AG04450 (cell line): ENCODE data around the gene TMEM130. TPM values are rescaled to one million over a fixed set of nuclear protein-coding genes. Genes with fewer than 3 reads are reported as not detected.

Experiments used
- CTCF ChIA-PET: fragments of 300-600, 350-600 bp; formaldehyde crosslinking; extraction: SDS; loops from one replicate; lab custom pipeline; 2022; ENCODE audit warnings: antibody characterized with exemption, inconsistent platforms; lab: Charles Lee
- POLR2A ChIA-PET: fragments of 350-600 bp; formaldehyde crosslinking; extraction: SDS; loops from one replicate; lab custom pipeline; 2021; ENCODE audit warnings: antibody characterized with exemption, inconsistent platforms; lab: Yijun Ruan, JAX
- DNase-seq: peaks from one replicate; pipeline ENCODE4 v3.0.0-alpha.2; 2011; ENCODE audit warnings: low read depth, low spot score
- H3K27ac ChIP-seq: one replicate; pipeline ENCODE4 v1.5.1; 2012; ENCODE audit warnings: low read depth, low read length, control low read depth
- H3K27me3 ChIP-seq: one replicate; pipeline ENCODE4 v1.6.0; 2012; ENCODE audit warnings: low read length; ENCODE audit not compliant: control insufficient read depth, insufficient read depth
- H3K4me3 ChIP-seq: 2 replicates; pipeline ENCODE4 v1.5.1; 2011; ENCODE audit warnings: mild to moderate bottlenecking, low read depth, low read length, control low read depth
- H3K9me3 ChIP-seq: 2 replicates; pipeline ENCODE4 v1.5.1; 2012; ENCODE audit warnings: low read length; ENCODE audit not compliant: control insufficient read depth, insufficient read depth
- polyA plus RNA-seq: library from polyadenylated mRNA; depleted of rRNA; stranded (reverse); fragments of >200 nt; gene quantifications from 2 replicates; pipeline ENCODE4 v1.2.3, GENCODE V29; 2011
- TF ChIP-seq, protein P1 (sequence below): IDR thresholded peaks from 2 replicates; pipeline ENCODE4 v1.5.1; 2011; ENCODE audit warnings: low read depth, low read length, control low read depth, inconsistent platforms

TMEM130 gene
- polyA plus RNA-seq, 1 experiment = 7.0 TPM

DNA sequence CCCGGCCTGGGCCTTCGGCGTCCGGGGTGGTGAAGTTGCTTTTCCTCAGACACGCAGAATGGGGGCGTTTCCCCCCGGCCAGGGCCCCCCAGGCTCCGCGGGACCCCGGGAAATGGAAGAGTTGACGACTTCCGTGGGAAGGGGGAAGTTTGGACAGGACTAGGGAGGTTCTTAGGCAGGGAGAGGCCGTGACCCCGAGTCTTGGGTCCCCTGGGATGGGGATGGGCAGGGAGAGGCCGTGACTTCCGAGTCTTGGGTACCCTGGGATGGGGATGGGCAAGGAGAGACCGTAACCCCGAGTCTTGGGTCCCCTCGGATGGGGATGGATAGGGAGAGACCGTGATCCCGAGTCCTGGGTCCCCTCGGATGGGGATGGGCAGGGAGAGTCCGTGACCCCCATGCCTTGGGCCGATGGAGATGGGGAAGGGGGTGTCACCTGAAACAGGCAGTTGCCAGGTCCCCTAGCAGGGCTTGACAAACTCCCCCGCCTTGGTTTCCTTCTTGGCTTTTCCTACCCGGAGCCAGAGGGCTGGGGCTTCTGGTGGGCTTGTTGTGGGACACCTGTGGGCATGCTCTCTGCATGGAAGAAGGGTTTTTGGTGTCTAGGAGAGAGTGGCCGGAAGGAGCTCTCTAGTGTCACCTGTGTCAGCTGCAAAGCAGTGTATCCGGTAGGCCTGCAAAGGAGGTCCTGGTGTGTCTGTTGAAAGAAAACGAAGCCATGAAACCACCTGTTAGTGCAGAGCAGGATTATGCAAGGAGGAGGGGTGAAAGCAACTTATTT lies 9.6 kb upstream of the TMEM130 start:
- Histone ChIP-seq H3K4me3 (peak overlapping the region; percentile 94), H3K27ac (peak overlapping the region; percentile 31), H3K27me3 (no peaks in the 10 kb centered on the region), H3K9me3 (no peaks in the 10 kb centered on the region)
- TF ChIP-seq, protein P1, sequence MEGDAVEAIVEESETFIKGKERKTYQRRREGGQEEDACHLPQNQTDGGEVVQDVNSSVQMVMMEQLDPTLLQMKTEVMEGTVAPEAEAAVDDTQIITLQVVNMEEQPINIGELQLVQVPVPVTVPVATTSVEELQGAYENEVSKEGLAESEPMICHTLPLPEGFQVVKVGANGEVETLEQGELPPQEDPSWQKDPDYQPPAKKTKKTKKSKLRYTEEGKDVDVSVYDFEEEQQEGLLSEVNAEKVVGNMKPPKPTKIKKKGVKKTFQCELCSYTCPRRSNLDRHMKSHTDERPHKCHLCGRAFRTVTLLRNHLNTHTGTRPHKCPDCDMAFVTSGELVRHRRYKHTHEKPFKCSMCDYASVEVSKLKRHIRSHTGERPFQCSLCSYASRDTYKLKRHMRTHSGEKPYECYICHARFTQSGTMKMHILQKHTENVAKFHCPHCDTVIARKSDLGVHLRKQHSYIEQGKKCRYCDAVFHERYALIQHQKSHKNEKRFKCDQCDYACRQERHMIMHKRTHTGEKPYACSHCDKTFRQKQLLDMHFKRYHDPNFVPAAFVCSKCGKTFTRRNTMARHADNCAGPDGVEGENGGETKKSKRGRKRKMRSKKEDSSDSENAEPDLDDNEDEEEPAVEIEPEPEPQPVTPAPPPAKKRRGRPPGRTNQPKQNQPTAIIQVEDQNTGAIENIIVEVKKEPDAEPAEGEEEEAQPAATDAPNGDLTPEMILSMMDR = no peak; the same call in 1 of the 2 replicates
- ChIA-PET CTCF (interaction anchor here (0.6 to 2.0 kb wide), 13 partner anchors 7 to 681 kb away, joined by 3 to 10 read pairs (median 5); no protein-coding TSS in a partner anchor), POLR2A (interaction anchor here (0.6 to 1.9 kb wide), 4 partner anchors 9 to 473 kb away, joined by 3 to 7 read pairs (median 3); no protein-coding TSS in a partner anchor)
- no peak for DNase-seq

DNA sequence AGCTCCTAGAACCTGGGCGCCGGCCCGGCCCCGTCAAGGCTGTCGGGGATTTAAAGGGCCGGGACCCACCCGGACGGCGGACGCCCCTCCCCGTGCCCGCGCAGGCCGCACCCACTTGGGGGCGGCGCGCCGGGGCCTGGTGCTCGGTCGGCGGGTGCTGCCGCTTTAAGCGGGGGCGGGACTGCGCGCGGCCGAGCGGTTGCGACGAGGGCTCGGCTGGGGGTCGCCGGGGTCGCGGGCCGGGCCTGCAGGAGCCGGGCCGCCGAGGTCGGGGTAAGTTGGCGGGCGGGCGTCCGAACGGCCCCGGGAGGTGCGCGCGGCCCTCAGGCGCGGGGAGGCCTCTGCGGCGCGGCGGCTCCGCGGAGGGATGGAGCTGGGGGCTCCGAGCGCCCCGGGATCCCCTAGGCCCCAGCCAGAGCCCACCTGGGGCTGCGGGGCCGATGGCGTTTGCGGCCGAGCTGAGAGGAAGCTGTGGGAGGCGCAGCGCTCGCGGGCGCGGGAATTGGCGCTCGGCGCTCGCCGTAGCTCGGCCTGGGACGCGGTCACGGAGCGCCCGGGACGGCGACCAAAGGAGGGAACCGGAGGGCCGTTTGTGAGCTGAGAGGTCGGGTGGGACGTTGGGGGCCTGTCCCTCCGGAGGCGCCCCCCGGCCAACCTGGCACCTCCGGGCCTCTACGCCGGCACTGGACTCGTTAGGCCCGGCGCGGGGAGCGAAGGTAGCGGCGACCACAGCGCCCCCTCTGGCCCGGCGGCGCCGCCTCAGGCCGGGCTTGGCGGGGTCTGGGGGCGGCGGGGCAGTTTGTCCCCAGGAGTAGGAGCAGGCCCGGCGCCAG lies 8.8 kb upstream of the TMEM130 start, which contains the start of gene TRRAP:
TSS of gene TRRAP (plus strand) at position 168 of the 833 bp plus-strand sequence. CDS start 2,619 bp downstream, outside the sequence.
- ChIA-PET POLR2A (interaction anchor here (0.6 to 1.9 kb wide), 5 partner anchors 8 to 524 kb away, joined by 3 to 7 read pairs (median 3); no protein-coding TSS in a partner anchor), CTCF (interaction anchor here (0.6 to 2.0 kb wide), 16 partner anchors 8 to 603 kb away, joined by 3 to 10 read pairs (median 4); no protein-coding TSS in a partner anchor)
- Histone ChIP-seq H3K27me3 (no peaks in the 10 kb centered on the region), H3K4me3 (peak within 1 kb of the TSS; percentile 94), H3K9me3 (no peaks in the 10 kb centered on the region), H3K27ac (peak within 1 kb of the TSS; percentile 31)
- no peak for DNase-seq
- TF ChIP-seq, protein P1 = peak; percentile 59

DNA sequence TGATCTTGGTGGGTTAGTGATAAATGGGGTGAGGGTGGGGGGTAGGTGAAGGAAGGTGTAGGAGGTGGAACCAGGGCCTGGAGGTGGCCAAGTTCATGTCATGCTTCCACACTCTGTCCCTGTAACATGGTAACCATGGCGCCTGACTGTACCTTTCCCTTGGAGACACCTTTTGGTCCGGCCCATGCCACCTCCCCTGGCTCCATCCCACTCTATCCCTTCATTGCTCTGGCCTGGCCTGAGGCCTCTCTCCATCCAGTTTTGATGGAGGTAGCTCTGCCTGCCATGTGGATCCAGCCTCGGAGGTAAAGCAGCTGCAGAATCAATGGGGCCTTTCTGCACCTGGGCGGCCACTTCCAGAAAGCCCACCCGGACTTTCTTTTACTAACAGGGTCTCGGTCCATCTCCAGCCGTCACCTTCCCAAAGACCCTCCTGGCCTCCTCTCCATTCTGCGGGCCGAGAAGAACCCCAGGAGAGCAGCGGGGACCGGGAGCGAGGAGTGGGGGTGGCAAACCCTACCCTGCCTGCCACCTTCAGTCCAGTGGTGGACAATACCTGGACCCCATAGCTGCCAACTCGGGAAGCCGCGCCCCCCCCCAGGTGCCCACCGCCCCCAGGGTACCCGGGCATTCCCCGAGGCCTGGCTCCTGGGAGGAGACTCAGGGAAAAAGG lies 8.0 kb upstream of the TMEM130 start:
- TF ChIP-seq, protein P1 = no peak
- POLR2A ChIA-PET = interaction anchor here (1.0 to 1.1 kb wide), 3 partner anchors 8 to 523 kb away, joined by 3 read pairs; no protein-coding TSS in a partner anchor
- no peaks in the 10 kb centered on the region for H3K27me3 ChIP-seq
- H3K27ac ChIP-seq = no peak overlapping the region
- no peaks in the 10 kb centered on the region for H3K9me3 ChIP-seq
- H3K4me3 ChIP-seq = peak overlapping the region; percentile 94
- CTCF ChIA-PET = interaction anchor here (0.6 to 2.0 kb wide), 12 partner anchors 12 to 603 kb away, joined by 3 to 10 read pairs (median 4); no protein-coding TSS in a partner anchor
- DNase-seq = no peak

DNA sequence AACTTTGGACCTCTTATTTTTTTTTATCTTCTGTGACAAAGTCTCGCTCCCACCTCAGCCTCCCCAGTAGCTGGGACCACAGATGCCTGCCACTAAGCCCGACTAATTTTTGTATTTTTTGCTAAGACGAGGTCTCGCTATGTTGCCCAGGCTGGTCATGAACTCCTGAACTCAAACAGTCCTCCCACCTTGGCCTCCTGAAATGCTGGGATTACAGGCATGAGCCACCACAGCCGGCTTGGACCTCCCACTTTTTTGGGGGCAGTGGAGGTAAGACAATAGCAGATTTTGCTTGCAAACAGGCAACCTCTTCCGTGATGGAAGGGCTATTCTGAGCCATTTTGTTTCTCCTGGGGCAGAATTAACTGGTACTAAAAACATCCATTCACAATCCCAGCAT lies 7.3 kb upstream of the TMEM130 start:
- CTCF ChIA-PET = interaction anchor here (1.7 to 2.0 kb wide), 4 partner anchors 13 to 46 kb away, joined by 4 to 10 read pairs (median 7); no protein-coding TSS in a partner anchor
- POLR2A ChIA-PET = no interaction called here

More for the DNA sequence above, 7.3 kb upstream of the TMEM130 start:
- TF ChIP-seq, protein P1 = no peak
- Histone ChIP-seq H3K27ac (no peak overlapping the region), H3K4me3 (no peak overlapping the region), H3K27me3 (no peaks in the 10 kb centered on the region), H3K9me3 (no peaks in the 10 kb centered on the region)
- DNase-seq = no peak
